IPS DF 4.7 (cell line): ENCODE measurements around the gene ZNF827.

Experiments used
- DNase-seq: peaks from one replicate; pipeline ENCODE4 v3.0.0-alpha.2; 2013; ENCODE audit warnings: low spot score; ENCODE audit errors: extremely low read depth

Gene ZNF827

GRCh38 chr4:145938618-145939440 is at the start of gene ZNF827:
Gene ZNF827, minus strand, starts transcription at chr4:145938823. Its CDS starts 416 bp downstream, at chr4:145938407.
- no peak for DNase-seq

DNA sequence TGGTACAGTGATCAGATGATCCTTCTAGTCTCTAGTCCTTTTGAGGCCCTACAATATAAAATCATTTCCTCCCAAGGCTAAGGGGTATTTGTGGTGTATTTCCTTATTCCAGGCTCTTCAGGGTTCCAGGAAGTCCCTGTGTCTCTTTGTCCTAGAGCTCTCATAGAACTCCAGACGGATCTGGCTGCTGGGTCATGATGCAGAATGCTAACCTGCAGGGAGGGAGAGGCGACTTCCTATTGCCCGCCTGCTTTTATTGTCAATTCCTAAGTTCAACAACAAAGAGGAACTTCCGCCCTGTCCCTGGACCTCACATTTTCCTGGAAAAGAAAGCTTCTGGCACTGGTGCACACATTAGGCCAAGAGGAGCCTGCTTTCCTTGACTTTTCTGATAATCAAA is 45.9 kb upstream of the ZNF827 start:
- DNase-seq, result no peak

DNA sequence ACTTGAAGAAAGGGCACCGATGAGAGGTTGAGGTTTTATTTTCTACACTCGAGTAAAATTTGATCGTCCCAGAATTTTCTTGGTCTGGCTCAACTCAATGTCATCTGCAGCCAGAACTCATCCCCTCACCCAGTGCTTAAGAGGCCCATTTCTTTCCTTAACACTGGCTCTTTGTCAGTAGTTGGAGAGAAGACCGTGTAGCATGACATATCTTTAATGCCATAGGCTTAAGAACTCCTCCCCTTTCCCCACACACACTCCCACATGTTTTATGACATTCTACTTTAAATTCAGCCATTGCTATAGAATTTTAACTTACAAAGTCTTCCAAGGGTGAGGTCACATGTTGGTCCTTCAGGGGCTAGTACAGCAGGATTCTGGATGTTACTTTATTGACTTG is 44.2 kb upstream of the ZNF827 start:
- no peak for DNase-seq

- DNase-seq, result no peak
These were observed 40.5 kb upstream of the ZNF827 start for GRCh38 chr4:145979160-145979559.

- no peak for DNase-seq
These were observed 38.1 kb upstream of the ZNF827 start for GRCh38 chr4:145976680-145977079.

- no peak for DNase-seq
These were observed 21.4 kb upstream of the ZNF827 start for GRCh38 chr4:145960012-145960411.

GRCh38 chr4:145957302-145957701 is 18.7 kb upstream of the ZNF827 start:
- DNase-seq, result no peak

- DNase-seq, result no peak
These were observed 17.8 kb upstream of the ZNF827 start for GRCh38 chr4:145956288-145956890.

DNA sequence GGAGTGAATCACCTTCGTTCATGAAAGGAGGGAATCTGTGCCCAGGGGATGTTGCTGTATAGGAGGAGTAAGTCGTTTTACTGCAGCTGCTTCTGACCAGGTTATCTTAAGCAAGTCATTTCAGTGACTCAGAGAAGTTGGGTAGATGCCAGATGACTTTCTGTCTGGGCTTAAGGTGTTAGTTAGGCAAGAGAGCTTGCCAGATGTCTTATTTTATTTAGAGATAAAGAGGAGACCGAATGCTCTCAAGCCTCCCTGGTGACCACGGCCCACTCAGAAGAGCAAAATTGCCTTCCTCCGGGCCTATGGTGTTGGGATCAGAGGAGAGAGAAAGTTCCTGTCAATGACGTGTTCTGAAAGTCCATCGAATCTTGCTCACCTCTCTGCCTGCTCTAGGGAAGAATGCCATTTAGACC is 16.3 kb upstream of the ZNF827 start:
- no peak for DNase-seq

DNA sequence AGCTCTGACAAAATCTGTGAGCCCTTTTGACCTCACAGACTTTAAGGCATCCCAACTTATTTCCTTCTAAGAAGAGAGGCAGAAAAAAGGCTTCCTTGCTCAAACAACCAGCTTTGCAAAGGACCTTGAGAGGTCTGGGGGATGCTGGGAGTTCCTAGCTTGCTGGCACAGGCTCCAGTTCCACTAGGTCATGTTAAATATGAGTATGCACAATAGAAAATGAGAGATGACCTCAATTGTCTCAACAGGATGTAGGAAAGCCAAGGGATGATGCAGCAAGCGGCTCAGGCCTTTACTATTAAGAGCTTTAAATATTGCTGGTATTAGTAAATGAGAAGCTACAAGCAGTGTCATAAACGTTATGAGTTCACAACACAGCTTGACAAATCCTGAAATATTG is 13.3 kb upstream of the ZNF827 start:
- DNase-seq, result no peak

- DNase-seq, result no peak
These were observed 7.0 kb upstream of the ZNF827 start for GRCh38 chr4:145945431-145946155.

DNA sequence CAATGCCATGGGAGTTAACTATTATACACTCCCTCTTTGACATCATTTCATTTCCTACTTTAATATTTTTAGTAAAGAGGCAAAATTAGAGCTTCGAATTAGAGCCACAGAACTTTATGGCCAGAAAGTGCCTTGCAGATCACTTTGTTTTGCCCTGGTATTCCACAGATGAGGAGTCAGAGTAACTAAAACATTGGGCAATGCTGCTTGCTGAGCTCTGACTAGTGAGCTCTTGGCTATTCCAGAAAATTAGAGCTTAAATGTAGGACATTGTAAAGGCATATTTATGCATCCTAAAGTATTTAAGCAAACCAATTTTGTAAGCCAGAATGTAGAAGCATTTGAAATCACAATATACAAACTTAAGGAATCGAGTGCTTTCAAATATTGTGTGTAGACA is 6.3 kb upstream of the ZNF827 start:
- no peak for DNase-seq

DNA sequence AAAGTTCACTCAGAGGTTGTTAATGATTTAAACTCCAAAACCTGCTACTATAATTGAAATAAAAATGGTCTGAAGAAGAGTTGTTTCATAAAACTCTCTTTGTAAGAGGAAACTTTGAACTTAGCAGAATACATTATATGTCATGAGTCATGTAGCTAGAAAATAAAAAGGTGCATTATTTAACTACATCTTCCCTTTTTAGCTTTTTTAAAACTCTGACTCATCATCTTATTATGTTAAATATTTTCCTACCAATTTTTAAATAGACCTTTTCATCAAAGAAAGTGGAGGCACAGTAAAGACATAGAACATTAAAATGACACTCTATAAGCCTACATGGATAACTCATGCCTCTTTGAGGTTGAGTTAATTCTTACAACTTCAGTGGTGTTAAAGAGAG is 1.2 kb upstream of the ZNF827 start:
- DNase-seq, result no peak

- DNase-seq, result no peak
These were observed 773 bp upstream of the ZNF827 start for GRCh38 chr4:145939441-145939750.

- DNase-seq, result no peak
These were observed 532 bp downstream of the ZNF827 start for GRCh38 chr4:145937971-145938611.

DNA sequence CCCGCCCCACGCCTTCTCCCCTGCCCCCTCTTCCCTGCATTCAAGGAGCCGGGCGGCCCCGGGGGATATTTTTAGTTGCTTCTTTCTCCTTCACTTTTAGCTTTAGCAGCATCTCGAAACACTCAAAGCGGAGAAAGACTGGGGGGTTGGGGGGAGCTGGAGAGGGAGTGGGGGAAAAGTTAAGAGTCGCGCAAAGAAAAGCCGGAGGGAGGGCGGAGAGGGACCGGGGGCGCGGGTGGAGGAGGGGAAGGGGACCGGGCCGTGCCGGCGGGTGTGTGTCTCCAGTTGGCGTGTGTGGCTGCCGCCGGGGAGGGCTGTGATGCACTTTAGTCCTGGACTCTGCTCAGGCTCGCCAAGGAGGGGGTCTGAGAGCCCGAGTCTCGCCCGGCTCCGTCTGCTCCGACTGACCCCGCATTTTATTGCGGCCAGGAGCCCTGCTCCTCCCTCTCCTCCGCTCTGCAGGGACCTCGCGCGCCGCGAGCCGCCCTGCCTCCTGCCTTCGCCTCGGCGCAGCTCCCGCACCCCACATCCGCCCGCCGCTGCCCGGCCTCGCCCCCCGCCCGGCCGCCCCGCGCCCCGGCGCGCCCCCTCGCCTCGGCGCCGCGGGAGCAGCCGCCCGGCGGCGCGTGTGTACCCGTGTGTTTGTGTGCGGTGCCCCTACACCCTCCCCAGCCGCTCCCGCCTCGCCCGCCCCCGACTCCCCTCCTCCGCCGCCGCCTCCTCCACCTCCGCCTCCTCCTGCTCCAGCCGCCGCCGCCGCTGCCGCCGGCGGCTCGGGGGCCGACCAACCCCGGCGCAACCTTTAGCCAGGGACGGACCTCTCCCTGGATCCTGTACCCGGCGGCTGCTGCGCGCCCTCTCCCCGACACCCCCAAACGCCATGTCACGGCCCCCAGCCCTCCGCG is 1.4 kb downstream of the ZNF827 start:
- DNase-seq, result no peak

DNA sequence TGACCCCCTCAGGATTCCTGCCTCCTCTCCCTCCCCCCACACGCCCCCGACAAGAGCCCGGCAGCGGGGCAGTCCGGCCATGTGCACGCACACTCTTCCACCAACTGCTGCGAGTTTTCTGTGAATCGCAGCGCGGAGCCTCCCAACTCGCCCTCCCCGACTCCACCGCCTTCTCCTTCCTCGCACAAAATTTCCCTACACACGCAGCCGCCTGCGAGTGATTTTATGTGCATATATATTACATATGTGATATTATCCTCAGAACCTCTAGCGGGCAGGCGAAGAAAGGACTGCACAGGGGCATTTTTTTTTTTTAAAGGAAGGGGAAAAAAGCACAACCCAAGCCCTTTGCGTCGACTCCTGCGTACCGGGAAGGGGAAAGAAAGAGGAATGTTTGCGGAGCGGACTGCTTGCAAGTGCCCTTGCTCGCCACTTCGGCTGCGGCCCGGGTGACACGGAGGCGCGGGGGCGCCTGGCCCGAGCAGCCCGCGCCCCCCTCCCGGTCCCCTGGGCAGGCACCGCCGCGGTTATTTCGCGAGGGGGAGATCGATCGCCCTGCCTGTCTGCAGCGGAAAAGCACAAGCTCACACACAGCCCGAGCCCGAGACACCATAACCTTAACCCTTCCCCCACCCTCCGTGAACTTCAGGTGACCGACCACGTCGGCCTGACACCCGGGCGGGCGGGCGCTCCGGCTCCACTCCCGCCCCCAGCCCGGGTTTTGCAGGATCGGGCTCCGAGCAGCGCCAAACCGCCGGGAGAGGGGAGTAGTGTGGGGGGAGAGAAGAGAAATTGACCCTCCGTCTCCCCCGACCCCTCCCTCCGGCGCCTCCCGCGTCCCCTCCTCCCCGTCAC is 2.3 kb downstream of the ZNF827 start:
- no peak for DNase-seq

DNA sequence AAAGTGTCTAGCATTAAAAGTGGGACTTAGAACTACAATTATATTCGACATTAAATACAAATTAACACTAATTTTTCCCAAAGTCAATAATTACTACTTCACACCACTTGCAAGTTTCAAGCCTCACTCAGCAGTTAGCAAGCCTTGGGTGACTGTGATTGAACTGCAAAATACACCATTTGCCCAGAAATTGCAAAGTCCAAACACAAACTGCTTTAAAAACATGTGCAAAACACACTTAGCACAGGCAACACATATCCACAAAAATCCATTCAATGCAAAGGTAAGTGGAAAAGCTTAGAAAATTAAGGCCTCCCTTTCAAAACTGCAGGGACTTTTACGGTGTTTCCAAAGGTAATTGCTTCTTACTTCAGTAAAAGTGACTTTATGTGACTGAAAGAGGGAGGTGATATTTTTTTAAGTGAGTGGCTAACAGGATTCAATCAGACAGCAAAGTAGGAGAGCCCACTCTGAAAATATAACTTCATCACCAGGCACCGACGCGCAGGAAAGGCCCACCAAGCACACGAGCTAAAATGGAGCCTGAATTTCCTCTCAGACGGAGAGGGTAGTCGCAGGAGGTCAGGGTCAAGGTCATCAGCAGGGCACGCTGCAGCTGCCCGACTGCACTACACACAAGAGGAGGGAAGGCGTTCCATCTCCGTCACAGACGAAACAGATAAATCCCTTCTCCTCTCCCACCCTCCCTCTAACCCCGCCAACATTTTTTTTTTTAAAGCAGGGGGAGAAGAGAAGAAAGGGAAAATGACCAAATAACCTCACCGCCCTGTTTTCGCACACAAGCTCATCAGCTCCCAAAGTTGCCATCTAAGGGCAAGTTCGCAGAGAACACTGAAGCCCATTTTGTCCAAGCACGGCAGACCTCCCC is 3.1 kb downstream of the ZNF827 start:
- no peak for DNase-seq

DNA sequence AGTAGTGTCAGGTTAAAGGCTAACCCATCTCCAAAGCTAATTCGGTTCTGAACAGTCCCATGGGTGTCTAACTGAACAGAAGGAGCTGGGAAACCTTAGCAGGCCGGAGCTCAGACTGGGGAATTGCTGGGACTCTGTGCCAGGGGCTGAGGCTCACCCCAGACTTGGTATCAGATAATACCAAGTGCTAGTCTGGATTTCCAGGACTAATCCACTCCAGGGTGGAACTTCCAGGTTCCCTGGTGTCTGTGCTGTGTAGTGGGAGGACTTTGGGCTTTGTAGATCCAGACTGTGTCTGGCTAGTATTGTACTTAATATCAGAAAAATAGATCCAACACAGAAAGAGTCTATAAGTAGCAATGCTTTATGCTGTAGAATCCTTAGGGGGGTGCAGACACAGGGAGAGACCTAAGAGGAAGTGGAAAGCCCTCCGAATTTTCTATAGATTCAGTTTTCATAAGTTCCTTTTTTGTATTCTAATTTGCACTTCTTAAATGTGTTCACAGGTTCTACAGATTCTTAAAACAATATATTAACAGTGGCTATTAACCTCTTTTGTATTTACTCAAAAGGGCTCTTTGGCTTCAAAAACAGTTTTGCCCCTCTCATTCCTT is 4.1 kb downstream of the ZNF827 start:
- no peak for DNase-seq
